Measurements from ENCODE around the gene SELENOO.
"Not testable (repeated sequence)": the region's sequence is repeated elsewhere in the genome, so short reads cannot be mapped to it uniquely, and the experiment has no call there.

SELENOO gene

DNA sequence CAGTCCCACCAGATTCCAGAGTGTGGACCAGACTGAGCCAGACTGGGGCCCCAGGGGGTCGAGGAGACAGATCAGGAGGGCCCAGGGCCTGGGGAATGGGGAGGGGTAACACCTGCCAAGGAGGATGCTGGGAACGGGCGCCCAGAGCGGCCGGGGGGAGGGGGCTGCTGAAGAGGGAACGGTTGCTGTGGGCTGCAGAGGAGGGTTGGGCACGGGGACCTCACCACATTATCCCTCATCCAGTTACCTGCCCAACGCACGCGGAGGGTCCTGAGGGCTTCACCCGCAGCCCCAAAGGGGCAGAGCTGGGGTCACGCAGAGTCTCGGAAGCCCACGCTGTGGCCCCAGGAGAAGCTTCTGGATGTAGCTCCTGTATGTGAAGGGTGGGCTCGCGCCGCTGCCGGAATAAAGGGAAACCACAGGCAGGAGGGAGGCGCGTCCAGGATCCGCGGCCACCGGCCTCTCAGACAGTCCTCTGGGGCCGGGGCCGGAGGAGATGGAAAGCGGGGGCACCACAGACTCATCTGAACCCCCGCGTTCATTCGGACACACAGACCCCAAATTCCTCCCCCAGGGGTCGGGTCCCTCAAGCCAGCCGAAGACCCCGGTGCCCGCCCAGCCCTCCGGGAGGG lies 866 bp upstream of the SELENOO start:
- DNase-seq = no peak

DNA sequence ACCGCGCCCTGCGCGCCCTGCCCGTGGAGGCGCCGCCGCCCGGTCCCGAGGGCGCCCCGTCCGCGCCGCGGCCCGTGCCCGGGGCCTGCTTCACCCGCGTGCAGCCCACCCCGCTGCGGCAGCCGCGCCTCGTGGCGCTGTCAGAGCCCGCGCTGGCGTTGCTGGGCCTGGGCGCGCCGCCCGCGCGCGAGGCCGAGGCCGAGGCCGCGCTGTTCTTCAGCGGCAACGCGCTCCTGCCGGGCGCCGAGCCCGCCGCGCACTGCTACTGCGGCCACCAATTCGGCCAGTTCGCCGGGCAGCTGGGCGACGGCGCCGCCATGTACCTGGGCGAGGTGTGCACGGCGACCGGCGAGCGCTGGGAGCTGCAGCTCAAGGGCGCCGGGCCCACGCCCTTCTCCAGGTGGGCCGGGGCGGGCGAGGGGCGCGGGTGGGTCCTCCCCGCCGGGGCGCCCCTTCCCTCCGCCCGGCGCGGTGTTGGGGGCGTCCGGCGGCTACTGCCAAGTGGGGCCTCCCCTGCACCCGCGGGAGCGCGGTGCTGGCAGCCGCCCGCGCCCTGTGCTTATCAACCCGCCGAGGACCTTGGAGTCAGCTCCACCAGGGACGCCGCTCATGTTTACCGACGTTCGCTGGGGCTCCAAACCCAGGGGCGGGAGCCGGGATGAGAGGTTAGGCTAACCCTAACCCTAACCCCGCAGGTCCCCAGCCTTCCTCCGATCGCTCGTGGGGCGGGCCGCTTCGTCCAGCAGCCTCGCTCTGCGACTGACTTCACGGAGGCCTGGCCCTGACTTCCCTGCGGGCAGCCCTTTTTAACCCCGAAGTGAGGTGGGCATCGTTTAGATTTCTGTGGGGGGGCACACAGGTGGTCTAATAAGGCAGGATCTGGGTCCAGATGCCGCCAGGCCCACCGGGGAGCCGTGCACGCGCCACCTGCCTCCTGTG lies 649 bp downstream of the SELENOO start:
- DNase-seq = no peak

DNA sequence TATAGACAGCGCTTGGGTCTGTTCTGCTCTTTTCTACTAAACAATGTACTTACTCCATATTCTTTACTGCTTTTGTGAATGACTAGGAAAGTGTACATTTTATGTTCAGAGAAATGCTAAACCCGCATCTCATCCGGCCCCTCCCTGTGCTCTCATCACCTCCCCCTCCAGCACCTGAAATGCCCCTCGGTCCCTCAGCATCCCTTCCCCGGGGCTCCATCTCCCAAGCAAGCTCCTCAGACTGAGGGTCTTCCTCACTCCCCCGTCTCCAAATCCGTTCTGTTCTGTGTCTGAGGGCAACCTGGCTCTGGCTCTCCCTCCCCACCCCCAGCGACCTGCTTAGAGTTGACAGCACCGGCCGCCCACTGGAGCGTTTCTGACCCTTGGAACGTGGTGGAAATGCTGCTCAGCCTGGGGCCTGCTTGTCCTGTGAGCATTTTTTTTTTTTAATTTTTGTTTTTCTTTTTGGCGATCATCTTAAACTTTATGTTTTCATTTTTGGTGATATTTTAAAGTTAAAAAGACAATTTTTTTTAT lies 1.4 kb downstream of the SELENOO start:
- DNase-seq = no peak

DNA sequence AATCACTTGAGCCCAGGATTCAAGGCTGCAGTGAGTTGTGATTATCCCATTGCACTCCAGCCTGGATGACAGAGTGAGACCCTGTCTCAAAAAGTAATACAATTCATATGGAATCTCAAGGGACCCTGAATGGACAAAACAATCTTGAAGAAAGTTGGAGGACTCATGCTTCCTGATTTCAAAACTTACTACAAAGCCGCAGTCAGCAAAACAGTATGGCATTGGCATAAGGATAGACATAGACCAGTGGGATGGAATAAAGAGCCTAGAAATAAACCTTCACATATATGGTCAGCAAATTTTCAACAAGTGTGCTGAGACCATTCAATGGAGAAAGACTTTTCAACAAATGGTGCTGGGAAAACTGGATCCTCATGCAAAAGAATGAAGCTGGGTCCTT lies 2.5 kb downstream of the SELENOO start:
- DNase-seq = no peak

DNA sequence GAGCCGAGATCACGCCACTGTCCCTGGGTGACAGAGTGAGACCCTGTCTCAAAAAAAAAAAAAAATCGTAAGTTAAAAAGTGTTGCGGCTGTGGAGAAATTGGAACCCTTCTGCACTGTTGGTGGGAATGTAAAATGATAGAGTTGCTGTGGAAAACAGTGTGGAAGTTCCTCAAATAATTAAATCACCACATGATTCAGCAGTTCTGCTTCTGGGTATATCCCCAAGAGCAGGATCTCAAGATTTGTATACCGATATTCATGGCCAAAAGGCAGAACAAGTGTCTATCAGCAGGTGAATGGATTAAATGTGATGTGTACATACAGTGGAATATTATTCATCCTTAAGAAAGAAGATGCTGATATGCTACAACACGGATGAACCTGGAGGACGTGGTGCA lies 3.8 kb downstream of the SELENOO start:
- no peak for DNase-seq

DNA sequence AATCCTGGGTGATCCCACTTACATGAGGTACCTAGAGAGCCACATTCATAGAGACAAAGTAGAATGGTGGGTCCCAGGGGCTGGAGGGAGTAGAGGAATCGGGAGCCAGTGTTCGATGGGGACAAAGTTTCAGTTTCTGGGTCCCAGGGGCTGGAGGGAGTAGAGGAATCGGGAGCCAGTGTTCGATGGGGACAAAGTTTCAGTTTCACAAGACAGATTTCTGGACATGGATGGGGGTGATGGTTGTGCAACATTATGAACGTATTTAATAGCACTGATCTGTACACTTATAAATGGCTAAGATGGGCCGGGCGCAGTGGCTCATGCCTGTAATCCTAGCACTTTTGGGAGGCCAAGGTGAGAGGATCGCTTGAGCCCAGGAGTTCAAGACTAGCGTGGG lies 4.2 kb downstream of the SELENOO start:
- not testable (repeated sequence) for DNase-seq

DNA sequence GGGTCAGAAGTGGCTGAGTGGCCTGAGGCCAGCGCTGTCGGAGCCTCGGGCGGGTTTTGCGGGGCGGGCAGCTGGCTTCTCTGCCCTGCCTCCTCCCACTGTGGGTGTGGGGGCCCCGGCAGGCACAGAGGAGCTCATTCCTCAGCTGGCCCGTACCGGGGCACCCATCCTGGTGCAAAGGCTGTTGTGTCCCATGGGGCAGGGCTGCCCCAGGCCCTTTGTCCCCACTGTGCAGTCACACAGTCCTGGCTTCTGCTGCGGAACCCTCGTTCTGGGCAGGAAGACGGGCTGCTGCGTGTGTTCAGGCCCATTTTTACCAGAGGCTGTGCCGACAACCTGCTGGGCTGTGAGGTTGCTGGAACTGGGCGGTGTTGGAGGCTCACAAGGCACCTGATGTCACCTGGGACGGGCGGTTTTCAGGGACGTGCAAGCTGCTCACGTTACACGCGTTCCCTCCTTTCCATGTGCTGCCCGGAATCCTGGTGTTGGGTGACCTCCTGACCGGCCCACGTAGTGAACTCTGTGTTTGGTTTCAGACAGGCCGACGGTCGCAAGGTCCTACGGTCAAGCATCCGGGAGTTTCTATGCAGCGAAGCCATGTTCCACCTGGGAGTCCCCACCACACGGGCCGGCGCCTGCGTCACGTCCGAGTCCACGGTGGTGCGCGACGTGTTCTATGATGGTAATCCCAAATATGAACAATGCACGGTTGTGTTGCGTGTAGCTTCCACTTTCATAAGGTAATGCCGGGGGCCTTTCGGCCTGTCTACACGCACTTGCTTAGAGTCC lies 5.2 kb downstream of the SELENOO start:
- DNase-seq = no peak

DNA sequence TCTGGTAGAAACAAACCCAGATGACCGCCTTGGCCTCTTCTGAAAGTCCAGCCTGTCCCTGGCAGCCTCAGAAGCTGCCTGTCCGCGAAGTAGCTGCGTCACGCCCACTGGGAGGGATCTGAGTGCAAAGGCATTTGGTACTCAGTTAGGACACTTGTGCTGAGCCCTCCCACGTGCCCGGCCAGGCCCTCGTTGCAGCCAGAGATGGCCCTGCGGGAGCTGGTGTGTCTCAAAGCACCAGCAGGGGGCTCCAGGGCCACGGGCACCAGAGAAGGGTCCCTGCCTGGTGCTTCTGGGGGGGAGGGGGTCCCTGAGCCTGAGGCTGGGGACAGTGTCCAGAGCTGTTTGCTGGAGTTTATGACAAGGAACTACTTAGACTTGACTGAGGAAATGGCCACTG lies 5.8 kb downstream of the SELENOO start:
- peak; percentile 29 for DNase-seq

DNA sequence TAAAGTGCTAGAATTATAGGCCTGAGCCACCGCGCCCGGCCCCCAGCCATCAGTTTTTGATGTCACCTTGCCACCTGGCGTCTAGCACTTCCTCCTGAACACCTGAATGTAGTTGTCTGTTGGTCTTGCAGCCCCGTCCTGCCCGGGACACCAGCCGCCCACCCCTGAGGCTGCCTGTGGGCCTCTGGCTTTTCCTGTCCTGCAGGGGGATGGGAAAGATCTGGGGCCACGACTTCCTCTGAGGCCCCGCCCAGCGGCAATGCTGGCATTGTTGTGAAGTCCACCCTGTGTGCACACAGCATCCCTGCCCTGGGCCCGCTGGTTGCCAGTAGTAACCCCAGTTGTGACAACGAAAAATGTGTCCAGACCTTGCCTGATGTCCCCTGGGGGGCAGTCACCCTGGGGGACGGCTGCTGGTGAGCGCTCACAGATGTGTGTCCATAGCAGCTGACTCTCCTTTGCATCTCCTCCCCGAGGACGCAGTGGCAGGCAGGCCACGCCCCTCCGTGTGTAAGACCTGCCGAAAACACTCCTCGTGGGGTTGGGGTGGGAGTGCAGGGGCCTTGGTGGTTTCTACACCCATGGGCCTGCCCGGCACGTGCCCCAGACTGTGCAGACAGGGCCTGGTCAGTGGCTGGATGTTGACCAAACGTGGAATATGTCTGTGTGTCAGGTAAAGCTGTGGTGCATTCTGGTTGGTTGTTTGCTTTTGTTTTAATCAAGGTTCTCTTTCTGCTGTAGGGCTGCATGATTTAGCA lies 6.8 kb downstream of the SELENOO start:
- DNase-seq = no peak

DNA sequence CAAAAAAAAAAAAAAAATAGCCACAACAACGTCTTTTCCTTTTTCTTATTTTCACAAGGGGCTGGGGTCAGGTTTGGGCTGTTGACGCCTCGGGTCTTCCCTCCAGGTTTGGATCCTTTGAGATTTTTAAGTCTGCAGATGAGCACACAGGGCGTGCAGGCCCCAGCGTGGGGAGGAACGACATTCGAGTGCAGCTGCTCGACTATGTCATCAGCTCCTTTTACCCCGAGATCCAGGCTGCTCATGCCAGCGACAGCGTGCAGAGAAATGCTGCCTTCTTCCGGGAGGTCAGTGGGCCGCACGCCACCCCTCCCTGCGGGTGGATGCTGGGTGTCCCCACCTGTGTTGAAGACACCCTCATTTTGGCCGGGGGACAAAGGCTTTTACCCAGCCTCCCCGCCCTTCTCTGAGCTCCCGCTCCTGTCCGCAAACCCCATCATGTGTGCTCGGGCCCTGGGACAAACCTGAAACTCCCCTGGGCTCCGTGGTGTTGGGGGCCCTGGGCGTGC lies 7.7 kb downstream of the SELENOO start:
- DNase-seq = no peak

DNA sequence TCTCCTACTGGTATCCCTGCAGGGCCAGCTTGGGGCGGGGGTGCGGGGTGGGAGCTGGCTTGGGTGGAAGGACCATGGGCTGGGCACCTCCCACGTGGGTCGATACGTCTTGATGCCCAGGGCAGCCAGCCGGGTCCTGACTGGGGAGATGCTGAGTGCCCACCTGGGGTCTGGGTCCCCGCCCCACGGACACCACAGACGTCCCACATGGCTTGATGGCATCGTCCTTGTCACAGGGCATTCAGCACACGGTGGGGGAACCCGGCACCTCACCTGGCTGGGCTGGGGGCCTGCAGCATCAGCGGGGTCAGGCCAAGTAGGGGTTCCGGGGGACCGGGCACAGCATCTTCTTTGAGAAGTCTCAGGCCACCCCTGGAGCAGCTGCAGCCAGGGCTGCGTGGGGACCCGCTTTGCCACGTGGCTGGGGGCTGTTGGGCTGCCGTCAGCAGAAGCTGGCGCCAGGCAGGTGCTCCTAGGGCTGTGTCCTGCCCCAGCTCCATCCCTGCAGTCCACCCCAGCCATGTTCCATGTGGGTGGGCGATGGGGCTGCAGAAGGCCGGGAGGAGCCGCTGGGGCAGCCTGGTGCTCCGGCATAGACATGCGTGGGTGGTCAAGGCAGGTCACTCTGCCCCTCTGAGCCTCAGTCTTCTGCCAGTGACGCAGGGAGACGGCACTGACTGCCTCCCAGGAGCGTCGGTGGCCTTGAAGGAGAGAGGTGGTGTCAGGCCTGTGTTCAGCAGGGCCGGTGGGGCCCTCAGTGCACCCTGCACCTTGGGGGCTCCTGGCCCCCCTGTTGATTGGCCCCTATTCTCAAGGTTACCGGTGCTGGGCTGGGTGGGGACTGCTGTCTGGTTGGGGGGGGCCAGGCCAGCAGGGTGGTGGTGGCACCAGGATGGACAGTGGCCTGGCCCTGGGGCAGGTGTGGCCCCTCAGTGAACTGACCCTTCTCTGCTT lies 8.4 kb downstream of the SELENOO start:
- no peak for DNase-seq

DNA sequence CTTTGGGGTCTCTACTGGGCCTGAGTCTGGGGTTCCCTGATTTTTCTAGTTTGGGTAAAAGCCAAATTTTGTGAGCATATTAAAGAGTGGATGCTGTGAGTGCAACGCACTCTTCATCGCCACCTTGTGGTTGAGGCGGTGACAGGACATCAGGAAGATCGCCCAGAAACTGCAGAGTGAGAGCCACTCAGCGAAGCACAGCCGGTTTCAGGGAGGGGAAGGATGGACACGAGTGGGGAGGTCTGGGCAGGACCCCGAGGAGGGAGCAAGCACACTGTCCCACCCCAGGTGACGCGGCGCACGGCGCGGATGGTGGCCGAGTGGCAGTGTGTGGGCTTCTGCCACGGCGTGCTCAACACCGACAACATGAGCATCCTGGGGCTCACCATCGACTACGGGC lies 9.1 kb downstream of the SELENOO start:
- peak; percentile 63 for DNase-seq

DNA sequence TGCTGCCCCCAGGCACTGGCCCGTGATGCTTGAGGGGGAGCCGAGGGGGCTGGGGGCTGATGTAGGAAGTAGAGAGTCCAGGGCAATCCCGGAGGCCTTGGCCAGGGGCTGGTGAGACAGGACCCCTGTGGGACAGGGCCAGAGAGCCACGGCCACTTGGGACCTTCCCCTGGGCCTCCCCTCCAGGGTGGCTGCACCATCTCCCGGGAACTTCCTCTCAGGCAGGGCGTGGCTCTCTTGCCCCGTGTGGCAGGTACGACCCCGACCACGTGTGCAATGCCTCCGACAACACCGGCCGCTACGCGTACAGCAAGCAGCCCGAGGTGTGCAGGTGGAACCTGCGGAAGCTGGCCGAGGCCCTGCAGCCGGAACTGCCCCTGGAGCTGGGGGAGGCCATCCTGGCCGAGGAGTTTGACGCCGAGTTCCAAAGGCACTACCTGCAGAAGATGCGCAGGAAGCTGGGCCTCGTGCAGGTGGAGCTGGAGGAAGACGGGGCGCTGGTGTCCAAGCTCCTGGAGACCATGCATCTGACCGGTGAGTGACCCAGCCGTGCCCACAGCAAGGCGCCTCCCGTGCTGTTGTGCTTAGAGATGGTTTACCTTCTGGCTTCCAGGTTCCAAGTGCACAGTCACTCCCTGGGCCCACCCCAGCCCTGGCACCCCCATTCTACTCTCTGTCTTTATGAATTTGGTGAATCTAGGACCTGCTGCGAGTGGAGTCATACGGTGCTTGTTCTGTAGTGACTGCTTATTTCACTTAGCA lies 9.7 kb downstream of the SELENOO start:
- no peak for DNase-seq

DNA sequence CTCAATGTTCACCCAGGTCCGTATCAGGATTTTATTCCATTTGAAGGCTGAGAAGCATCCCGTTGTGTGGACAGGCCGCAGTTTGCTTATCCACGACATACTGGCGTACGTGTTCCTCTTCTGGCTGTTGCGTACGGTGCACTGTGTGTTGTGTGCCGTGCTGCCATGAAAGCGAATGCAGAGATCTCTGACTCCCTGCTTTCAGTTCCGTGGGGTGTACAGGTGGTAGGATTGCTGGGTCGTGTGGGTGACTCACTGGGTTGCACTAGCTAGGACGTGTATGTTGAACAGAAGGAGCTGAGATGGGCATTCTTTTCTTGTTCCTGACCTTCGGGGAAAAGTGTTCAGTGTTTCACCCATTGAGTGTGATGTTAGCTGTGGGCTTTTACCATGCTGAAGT lies 10.3 kb downstream of the SELENOO start:
- no peak for DNase-seq

DNA sequence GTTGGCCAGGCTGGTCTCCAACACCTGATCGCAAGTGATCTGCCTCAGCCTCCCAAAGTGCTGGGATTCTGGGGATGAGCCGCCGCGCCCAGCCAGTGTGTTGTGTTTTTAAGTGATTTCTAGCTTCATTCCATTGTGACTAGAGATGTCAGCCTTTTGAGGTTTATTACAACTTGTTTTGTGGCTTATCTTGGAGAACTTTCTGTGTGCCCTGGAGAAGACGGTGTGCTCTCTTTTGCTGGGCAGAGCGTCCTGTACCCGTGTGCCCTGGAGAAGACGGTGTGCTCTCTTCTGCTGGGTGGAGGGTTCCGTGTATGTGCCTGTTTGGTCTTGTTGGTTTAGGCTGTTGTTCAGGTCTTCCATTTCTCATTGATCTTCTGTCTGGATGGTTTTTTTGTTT lies 12.5 kb downstream of the SELENOO start:
- no peak for DNase-seq

DNA sequence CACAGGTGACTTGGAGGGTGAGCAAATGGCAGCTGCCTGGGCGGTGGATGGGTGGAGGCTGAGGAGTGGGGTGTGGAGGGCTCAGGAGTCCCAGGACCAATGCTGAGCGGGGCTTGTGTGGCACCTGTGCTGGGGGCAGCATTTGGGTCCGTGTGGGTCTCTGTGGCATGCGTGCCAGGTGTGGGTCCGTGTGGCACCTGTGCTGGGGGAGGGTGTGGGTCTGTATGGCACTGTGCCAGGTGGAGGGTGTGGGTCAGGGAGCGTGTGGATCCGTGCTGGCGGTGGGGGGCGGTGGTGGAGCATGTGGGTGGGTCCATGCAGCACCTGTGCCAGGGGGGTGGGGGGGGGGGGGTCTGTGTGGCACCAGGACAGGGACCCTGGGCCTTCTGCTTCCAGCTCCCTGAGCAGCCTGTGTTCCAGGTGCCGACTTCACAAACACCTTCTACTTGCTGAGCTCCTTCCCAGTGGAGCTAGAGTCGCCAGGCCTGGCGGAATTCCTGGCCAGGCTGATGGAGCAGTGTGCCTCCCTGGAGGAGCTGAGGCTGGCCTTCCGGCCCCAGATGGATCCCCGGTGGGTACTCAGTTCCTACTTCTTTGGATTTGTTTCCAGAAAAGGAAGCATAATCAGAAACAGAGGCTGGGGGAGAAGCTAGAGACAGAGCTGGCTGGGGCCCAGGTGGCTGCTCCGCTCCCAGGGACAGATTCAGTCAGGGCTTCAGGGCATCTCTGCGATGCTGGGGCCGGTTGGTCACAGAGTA lies 14.7 kb downstream of the SELENOO start:
- DNase-seq = no peak

DNA sequence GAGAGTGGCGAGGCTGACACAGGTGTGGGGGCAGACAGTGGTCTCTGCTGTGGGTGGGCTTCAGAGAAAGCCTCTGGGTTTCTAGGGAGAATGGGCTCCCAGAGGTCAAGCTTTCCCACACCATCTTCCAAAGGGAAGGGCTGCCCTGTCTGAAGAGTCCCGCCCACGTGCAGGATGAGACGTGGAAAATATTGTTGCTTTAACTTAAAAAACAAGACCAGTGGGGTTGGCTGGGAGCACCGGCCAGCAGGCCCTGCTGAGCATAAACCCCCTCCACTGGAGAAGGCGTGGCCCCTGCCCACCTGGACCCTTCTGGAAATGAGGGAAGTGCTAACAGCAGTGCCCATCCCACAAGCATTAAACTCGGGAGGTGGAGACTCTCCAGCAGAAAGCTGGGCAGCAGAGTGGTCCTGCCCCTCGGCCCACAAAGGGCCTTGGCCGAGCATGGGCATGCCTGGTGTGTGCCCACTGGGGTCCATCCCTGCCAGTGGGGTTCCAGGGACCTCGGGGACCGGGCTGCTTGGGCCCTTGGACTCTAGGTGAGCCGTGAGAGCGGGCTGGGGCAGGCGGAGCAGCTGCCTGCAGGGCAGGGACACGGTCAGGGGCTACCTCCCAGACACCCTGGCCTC lies 15.4 kb downstream of the SELENOO start:
- no peak for DNase-seq

DNA sequence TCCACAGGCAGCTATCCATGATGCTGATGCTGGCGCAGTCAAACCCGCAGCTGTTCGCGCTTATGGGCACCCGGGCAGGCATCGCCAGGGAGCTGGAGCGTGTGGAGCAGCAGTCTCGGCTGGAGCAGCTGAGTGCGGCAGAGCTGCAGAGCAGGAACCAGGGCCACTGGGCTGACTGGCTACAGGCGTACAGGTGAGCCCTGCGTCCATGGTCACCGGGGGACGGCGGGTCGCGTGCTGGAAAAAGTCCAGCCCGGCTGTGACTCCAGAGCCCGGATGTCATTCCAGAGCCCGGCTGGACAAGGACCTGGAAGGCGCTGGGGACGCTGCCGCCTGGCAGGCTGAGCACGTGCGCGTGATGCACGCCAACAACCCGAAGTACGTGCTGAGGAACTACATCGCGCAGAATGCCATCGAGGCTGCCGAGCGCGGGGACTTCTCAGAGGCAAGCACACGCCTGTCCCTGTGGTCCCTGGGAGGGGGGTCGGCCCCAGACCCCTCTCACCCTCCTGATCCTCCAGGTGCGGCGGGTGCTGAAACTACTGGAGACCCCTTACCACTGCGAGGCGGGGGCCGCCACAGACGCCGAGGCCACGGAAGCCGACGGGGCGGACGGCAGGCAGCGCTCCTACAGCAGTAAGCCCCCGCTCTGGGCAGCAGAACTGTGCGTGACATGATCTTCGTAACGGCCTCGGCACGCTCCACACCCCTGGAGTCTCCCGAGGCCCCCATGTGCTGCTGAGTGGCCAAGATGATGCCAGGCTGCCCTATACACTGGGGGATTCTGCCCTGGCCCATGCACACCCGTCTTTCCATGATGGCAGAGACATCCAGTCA lies 16.1 kb downstream of the SELENOO start:
- DNase-seq = no peak

Data from fibroblast of skin of scalp (primary cell).